Non-pigmented ciliary epithelial cell (primary cell): Measurements from ENCODE around the gene MCC.

ENCODE experiments used
- DNase-seq: peaks from one replicate; pipeline ENCODE4 v3.0.0-alpha.2; 2010; ENCODE audit warnings: low read depth

MCC gene

DNA sequence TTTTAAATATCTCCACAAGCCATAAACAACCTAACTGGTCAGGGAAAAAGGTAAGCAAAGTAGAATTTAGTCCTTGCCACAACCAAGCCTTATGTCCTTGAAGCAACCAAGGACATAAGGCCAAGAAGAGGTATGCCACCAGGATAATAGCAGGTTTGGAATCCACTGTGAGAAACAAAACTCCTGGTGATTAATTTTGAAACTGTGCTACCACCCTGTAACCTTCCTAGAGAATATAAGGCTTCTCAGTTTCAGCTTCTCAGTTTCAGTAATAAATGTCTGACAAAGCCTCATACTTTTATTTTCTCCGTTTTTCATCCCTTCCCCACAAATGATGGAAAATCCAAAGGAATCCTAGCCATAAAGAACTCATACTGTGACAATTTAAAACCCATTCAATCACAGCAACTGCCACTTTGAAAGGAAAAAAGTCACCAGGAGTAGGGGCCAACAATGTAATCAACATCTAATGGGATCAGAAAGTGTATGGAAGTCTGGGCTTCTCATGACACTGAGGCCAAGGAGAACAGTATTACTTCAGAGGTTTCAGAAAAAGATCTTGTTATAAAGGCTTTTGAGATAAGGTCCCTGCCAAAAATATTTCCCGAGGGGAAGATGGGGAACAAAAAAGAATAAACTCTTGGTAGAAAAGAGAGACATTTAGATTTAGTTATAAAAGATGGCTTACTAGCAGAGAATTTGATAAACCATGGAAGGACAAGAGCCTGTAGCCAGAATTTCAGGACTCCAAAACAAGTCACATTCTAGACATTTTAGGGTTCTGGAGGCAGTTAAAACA is 242.6 kb downstream of the MCC start:
- DNase-seq: no peak

DNA sequence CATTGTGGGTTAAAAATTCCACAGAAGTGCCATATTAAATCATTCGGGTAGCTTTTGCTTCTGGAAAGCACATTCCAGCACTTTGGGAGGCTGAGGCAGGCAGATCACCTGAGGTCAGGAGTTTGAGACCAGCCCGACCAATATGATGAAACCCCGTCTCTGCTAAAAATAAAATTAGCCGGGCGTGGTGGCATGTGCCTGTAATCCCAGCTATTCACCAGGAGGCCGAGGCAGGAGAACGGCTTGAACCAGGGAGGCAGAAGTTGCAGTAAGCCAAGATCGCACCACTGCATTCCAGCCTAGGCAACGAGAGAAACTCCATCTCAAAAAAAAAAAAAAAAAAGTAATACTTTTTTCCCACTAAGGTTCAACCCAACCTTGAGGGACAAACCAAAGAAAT is 243.3 kb downstream of the MCC start:
- no peak for DNase-seq

DNA sequence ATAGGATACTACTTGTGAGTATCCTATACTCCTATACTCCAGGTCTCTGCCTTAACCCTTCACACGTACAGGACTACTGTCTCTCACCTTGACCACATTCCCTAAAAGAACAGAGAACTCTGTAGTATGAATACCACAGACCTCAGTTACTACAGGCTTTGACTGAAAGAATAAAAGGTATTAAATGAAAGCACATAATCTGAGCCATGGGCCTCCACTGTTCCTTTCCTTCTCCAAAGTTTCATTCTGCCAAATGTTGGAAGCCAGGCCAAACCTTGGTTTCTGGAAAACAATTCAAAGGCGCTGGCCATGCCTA is 244.9 kb downstream of the MCC start:
- DNase-seq: no peak

DNA sequence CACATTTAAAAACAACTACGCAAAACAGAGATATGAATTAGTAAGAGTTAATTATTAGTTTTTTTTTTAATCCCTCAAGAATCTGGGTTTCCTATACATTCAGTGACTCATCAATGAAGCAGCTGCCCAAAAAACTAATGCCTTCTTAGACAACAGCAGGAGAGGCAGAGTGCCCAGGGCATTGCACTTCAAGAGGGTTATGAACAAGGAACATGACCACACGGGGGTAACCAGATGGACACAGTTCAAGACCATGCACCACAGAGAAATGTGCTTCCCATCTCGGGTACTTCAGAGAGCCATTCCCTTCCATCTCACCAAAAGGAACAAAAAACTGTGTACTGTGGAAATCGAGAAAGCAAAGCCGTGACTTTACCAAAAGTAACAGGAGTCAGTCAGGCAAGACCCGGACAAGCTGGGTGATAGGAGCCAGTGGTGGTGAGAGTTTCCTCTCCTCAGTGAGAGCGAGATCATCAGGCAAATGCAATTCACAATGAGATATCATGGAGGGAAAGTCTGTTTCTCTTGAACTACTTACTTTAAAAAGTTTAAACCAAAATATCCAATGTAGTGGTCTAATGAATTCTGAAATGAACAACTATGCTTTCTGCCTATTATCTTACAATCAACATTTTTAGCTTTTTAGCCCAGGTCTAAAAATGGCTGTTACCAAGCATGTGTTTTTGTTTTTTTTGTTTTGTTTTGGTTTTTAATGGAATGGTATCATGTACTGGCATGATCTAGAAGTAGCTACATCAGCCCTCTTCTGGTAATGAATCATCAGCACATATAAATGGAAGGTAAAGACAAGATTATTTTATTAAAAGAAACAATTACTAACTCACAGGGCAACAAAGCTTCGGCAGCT is 245.5 kb downstream of the MCC start:
- DNase-seq: no peak

DNA sequence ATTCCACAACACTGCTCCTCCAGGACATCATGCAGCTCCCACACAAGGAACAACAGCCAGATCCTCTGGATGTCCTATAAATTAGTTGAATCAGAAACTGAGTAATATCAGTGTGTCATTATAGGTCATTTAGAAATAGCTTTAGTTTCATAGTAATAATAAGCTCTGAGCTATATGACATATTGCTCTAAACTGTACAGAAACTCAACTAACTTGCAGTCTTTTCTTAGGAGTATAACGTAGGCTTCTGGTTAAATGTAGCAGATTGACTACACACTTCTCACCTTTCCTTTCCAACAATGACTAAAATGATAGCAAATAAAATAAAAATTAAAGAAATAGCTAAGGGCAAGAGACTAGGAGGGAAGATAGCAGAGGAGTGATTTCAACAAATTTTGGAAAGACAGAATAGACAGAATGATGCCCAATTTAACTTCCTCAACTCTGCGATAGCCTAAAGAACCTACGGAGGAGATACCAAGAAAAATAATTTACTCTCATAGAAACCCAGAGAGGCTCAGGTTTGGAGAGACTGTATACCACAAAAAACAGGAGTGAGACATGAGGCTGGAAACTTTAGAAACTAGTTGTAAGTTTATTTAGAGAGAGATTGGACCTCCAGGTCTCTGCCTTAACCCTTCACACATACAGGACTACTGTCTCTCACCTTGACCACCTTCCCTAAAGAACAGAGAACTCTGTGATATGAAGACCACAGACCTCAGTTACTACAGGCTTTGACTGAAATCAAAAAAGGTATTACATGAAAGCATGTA is 247.1 kb downstream of the MCC start:
- DNase-seq: no peak

DNA sequence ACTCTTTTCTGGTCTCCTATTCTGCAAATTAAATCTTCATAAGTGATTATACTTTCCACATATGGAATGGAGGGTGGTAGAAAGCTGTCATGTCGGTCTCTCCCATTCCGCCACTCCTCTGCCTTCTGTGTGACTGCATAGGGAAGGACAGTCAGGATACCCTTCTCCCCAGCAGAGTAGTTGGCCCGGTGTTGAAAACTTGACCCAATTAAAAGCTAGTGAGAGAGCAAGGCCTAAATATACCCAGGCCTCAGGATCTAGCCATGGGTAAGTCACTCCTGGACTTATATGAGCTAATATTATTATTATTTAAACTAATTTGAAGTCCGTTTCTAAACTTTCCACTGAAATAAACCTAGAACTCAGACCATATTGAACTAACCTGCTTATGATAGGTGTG is 248.2 kb downstream of the MCC start:
- no peak for DNase-seq

DNA sequence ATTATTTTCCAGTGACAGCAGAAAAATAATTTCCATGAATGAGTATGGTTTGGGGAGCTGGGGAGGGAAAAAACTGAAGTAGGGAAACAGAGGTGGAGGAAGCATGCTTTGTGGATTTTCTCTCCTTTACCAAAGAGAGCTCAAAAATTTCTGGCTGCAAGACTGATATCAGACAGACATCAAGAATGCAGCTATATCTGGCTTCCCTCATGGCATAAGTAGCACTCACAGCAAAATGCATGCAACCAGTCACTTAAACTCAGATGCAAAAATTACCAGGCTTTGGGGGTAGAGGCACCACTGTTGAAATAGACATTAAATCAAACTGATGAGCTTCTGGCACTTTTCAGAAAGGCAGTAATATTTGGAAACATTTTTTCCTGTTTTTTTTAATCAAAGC is 250.4 kb downstream of the MCC start:
- no peak for DNase-seq

DNA sequence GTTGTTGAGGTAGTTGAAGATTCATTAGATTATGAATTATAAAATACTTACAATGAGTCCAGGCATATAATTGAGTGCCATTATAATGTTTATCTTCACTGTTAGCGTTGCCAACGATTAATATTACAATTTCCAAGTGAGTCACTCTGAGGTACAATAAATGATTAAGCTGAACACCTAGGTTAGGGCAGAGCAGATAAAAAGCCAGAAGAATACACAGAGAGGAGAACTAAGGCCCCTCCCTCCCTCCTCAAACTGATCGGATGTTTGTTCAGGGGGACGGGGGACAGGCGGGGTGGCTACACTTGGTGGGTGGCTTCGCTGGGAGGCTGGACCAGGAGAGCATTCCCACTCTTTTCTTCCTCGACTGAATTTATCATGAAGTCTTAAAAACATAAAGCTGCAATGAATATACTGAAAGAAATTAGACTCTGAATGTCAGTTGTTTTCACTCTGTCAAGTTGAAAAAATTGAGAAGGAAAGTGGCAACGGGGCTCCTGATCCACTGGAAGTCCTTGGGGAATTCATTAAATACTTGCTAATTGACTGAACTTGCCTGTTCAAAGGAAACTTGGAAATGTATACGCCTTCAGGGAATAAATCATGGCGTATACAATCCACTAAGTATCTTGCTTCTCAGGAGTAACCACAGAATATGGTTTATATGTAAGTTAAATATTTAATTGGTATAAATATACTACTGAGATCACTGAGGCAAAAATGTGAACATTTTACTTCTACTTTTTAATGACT is 251.5 kb downstream of the MCC start:
- DNase-seq: no peak

DNA sequence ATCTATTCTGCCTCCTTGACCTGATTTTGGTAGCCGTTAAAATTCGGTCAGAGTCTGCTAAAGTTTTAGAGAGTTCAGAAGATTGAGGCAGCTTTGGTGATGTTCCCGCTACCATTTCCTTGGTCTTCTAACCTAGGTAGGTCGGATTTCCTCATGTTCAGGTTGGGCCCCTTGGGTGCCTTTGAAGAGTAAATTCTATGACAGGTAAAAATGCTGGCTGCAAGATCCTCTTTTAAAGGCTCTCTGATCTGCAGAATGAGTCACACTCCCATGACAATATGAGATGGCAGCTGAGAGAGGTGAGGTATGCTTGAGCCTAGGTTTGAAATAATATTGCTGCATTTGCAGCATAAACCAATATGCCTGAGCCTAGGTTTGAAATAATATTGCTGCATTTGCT is 252.4 kb downstream of the MCC start:
- no peak for DNase-seq

DNA sequence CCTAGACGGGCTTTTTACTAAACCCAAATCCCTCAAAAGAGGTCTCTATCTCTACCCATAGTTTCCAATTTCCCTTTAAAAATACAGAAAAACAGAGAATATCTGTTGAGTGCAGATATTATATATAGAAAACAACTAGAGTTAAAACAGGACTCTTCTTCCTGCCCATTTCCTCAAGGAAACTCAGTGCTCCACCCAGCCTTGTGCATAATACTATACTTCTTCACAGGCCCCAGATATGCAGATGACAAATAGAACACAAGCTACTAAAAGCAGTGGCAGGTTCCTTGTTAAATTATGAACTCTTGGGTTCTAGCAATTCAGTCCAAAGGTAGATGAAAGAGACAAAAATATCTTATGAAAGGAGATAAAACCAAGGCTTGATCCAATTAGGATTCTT is 253.7 kb downstream of the MCC start:
- DNase-seq: no peak

DNA sequence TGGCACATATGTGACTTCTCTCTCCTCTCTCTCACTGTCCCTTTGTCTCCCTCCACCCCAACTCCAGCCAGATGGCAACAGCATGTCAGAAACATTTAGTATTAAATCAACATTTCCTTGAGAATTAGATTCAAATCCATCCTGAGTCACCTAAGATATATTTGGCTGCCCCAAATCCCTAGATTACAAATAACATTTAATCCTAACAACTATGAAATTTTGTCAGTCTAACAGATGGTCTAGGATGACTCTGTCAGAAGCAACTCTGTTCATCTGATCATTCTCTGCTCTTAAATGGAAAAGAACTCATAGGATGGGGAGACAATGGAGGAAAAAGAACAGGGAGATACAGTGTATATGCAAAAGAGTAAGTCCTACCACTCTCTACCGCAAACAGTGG is 254.6 kb downstream of the MCC start:
- DNase-seq: no peak

DNA sequence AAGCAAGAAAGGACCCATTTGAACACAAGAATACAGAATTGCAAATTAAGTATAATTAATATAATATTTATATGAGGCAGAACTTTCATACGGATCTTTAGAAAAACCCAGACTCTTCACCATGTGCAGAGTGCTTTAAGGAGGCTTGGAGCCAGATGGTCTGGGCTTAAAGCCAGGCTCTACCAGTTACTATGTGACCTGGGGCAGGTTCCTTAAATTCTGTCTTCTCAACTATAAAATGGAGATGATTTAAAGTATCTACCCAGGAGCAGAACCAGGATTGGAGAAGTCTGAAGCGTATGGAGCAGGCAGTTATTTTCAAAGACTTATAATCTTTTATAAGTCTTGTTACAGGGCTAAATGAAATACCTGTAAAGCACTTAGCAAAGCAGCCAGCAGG is 255.6 kb downstream of the MCC start:
- no peak for DNase-seq

DNA sequence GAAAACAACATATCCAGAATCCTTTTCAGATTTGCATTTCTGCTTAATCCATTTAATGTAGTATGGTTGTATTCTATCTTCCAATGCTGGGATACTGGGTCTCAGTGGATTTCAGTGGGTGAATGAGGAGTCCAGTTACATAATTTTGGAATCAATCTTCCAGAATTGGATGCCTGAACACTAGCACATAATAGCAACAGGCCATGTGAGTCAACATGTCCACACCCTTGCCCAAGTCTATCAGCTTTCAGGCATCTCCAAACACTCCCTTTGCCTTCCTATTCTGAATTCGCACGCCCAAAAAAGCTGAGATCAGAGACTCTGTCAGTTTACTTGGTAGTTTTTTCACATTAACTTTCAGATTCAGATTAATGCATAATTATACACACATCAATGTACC is 256.0 kb downstream of the MCC start:
- DNase-seq: no peak

DNA sequence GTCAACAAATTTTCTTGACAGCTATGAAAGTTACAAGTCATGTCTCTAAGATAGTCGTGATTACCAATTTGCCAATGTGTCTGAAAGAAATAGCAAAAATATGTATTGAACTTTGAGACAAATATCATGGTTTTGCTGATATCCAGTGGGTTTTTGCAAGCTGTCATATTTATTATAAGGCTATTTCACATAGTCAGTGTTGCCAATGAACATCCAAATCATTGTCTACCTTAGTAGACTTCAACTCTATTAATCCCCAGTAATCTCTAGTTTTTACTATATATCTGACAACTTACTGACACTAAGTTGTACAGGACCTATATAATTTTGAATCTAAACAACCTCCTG is 256.6 kb downstream of the MCC start:
- DNase-seq: no peak

DNA sequence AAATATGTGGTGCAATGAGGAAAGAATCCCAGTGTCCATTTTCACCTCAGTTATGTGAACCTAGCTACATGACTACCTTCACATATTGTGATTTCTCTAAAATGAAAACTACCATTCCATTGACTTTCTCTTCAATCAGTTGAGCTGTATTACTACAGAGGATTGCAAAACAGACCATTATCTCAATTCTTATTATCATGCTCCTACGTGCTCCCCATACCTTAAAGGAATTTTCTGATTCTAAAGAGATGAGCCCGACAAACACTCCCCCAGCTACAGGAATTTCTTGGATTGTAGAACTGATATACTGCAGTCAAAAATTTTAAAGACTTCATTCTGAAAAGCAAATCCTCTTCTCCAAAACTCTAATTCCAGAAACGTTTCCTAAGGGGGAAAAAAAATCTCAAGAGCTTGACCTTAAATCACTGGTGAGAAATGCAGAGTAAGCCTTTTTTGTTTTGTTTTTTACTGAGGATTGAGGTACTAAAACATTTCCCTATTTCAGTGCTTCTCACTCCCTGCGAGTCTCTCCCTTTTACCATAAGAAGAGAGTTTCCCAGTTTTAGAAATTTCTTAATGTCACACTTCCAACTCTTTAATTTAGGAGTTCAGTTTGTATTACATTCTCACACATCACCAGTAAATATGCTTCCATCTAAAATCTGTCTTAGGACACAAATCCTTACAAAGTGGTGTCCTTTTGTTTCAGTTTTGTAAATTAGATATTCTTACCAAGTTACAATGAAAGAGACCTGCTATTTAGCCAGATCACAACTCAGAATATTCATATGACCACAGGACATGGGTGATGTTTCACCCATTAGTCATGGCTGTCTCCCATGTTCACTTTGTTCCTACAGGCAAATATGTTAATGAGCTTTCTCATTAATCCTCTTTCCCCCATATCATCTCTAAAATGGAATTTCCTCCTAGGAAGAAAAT is 257.3 kb downstream of the MCC start:
- DNase-seq: peak; percentile 36

DNA sequence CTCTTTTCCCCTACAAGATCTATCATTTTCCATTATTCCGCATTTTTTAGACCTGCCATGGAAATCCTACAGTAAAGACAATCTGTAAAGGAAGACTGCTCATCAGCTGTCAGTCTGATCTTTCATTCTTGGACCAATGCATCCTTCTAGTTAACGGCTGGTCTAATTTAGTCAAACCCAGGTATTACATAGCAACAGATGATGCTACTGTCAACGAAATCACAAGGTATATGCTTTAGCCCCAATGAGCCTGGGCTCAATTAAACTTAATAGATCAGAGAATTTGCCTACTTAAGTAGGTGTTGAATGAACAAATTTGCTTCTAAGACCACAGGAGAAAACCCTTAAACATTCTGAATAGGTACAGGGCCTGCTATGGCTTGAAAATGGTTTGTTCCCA is 260.5 kb downstream of the MCC start:
- DNase-seq: no peak

DNA sequence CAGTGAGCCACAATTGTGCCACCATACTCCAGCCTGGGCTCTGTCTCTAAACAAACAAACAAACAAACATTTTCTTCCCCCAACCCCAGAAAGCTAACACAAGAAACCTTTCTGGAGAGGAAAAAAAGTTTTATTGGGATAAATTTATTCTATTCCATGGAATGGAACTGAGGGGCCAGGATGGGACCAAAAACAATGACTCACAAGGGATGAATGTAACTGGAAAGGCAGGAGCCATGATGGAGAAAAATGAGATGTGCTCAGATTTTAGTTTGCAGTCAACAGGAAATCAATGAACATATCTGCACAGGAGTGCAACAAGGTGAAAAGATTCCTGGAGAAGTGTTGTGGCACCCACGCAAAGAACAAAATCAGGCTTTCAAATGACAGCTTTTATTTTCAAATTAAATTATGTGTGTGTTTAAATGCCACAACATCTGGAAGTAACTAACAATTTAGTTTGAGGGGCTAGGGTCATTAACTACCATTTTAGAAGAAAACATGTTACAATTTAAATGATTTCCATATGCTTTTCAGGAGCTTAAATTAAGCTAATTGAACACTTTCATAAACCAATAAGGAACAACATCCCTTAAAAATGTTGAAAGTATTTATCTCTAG is 262.0 kb downstream of the MCC start:
- no peak for DNase-seq

DNA sequence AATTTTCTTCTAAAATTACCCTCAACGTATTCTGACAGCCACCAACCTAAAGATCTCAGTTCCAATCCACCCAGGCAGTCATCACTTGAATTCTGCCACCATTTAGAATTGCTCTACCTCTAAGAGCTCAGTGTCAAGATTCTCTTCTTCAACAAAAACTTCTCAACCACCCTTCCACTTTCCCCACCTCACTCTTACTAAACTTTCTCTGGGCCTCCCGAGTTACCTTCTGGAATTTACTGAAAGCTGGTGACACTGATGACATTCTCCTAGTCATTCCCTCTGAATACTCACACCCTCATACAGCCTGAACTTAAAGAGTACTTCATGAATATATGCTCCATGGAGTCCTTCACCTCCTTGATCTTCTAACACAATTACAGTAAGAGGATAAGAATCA is 263.0 kb downstream of the MCC start:
- DNase-seq: no peak

DNA sequence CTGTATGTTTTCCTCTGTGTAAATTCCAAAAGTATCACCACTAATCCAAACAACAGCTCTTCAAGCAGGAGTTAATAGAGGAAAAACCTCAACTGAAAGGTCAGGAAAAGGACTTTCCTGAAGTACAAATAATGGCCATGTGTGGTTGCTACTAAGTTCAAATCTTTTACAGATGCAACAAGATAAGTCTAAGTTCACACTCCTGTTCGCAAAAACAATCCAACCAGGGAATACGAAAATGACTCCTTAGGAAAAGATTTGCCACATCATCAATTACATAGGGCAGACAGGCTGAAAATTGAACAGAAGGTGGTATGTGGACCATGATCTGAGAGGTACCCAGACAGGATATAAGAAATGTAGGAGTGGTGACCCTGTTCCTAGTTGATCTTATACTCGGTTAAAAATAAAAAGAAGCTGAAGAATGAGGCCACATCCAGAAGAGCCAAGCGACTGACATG is 263.6 kb downstream of the MCC start:
- no peak for DNase-seq

DNA sequence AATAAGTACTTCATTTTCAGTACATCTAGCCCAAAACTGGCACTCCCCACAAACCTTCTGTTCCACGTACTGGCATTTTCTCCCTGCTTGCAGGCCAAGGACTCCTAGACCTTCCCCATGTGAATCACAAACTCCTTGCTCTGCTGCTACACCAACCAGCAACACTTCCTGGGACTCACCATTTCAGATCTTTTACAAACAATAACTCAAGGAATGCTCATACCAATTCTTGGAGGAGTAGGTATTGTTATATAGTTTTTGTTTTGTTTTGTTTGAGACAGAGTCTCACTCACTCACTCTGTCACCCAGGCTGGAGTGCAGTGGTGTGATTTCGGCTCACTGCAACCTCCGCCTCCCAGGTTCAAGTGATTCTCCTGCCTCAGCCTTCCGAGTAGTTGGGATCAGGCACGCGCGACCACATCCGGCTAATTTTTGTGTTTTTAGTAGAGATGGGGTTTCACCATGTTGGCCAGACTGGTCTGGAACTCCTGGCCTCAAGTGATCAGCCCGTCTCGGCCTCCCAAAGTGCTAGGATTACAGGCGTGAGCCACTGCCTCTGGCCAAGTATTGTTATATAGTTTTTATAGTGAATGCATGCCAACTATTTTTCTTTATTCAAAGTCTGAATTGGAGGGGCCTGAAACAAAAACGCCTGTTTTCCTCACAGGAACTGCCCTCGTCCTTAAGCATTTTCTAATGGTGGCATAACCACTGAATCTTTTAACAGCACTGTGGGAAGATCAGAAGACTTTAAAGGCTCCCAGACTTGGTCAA is 264.2 kb downstream of the MCC start:
- DNase-seq: no peak
